Activated CD4-positive, alpha-beta memory T cell treated with anti-CD3 and anti-CD28 coated beads, Interleukin-2, amount 10 ng/mL, durations not matched to agents 7 days and 5 days (primary cell): ENCODE measurements around the gene DEPP1. TPM values are rescaled to one million over a fixed set of nuclear protein-coding genes. Genes with fewer than 3 reads are reported as not detected.
A peak's percentile ranks its signal among the peaks of the same experiment; 100 is the strongest.

ENCODE experiments used
- CTCF ChIA-PET: fragments of 350-600 bp; sonication (Branson Sonifier 250); formaldehyde crosslinking; loops from one replicate; lab custom pipeline; 2021; ENCODE audit warnings: antibody characterized with exemption, inconsistent platforms; lab: Charles Lee
- POLR2A ChIA-PET: fragments of 350-600 bp; sonication (Branson Sonifier 250); formaldehyde crosslinking; loops from one replicate; lab custom pipeline; 2021; ENCODE audit warnings: antibody characterized with exemption; lab: Charles Lee
- DNase-seq: peaks from one replicate; pipeline ENCODE4 v3.0.0-alpha.2; 2020
- H3K27ac Mint-ChIP-seq: one replicate; pipeline ENCODE4 v1.8.0; 2021; ENCODE audit warnings: mild to moderate bottlenecking, mixed read lengths
- H3K27me3 Mint-ChIP-seq: one replicate; pipeline ENCODE4 v1.8.0; 2021; ENCODE audit warnings: mixed read lengths
- H3K36me3 Mint-ChIP-seq: one replicate; pipeline ENCODE4 v1.8.0; 2021; ENCODE audit warnings: low read depth, mixed read lengths
- H3K4me1 Mint-ChIP-seq: one replicate; pipeline ENCODE4 v1.8.0; 2021; ENCODE audit warnings: mixed read lengths
- H3K4me3 Mint-ChIP-seq: one replicate; pipeline ENCODE4 v1.8.0; 2021; ENCODE audit warnings: mild to moderate bottlenecking, mixed read lengths
- H3K9me3 Mint-ChIP-seq: one replicate; pipeline ENCODE4 v1.8.0; 2021; ENCODE audit warnings: mixed read lengths
- total RNA-seq, 2 experiments: library from RNA; stranded (reverse); gene quantifications; one replicate each; pipeline ENCODE4 v1.2.3, GENCODE V29; 2021

Gene DEPP1
- total RNA-seq, 2 experiments from 2014 or later = 1.2 to 1.9 TPM

- ChIA-PET POLR2A (interaction anchor here (1.8 kb wide), 1 partner anchor 10 kb away, joined by 6 read pairs; no protein-coding TSS in a partner anchor), CTCF (no interaction called here)
- Mint-ChIP-seq H3K27me3 (peaks cover 6% of the 10 kb centered on the region), H3K9me3 (no peaks in the 10 kb centered on the region), H3K4me3 (no peak overlapping the region), H3K27ac (no peak overlapping the region), H3K4me1 (peaks cover 22% of the 10 kb centered on the region), H3K36me3 (no peaks in the 10 kb centered on the region)
- no peak for DNase-seq
These were observed 13.0 kb upstream of the DEPP1 start for GRCh38 chr10:44991571-44991970.

GRCh38 chr10:44990965-44991364 is 12.4 kb upstream of the DEPP1 start:
- POLR2A ChIA-PET = no interaction called here

GRCh38 chr10:44990302-44990655 is 11.7 kb upstream of the DEPP1 start:
- CTCF ChIA-PET = interaction anchor here (1.3 kb wide), 1 partner anchor 10 kb away, joined by 3 read pairs; no protein-coding TSS in a partner anchor
- Mint-ChIP-seq H3K36me3 (no peaks in the 10 kb centered on the region), H3K4me1 (peaks cover 11% of the 10 kb centered on the region), H3K9me3 (no peaks in the 10 kb centered on the region), H3K27me3 (peaks cover 6% of the 10 kb centered on the region), H3K27ac (no peak overlapping the region), H3K4me3 (no peak overlapping the region)
- peak; percentile 14 for DNase-seq
- POLR2A ChIA-PET = no interaction called here

More at GRCh38 chr10:44990965-44991364, 12.4 kb upstream of the DEPP1 start:
- Mint-ChIP-seq H3K27ac (no peak overlapping the region), H3K4me3 (no peak overlapping the region), H3K4me1 (peaks cover 18% of the 10 kb centered on the region), H3K9me3 (no peaks in the 10 kb centered on the region), H3K36me3 (no peaks in the 10 kb centered on the region), H3K27me3 (peaks cover 6% of the 10 kb centered on the region)
- CTCF ChIA-PET = interaction anchor here (1.3 kb wide), 1 partner anchor 11 kb away, joined by 3 read pairs; no protein-coding TSS in a partner anchor
- DNase-seq = peak; percentile 5

GRCh38 chr10:44989597-44990301 is 11.1 kb upstream of the DEPP1 start:
- Mint-ChIP-seq H3K4me1 (peaks cover 5% of the 10 kb centered on the region), H3K36me3 (no peaks in the 10 kb centered on the region), H3K27ac (no peak overlapping the region), H3K4me3 (no peak overlapping the region), H3K27me3 (peaks cover 6% of the 10 kb centered on the region), H3K9me3 (no peaks in the 10 kb centered on the region)
- no peak for DNase-seq
- POLR2A ChIA-PET = no interaction called here
- CTCF ChIA-PET = interaction anchor here (1.3 kb wide), 1 partner anchor 10 kb away, joined by 3 read pairs; no protein-coding TSS in a partner anchor

GRCh38 chr10:44988957-44989585 is 10.5 kb upstream of the DEPP1 start:
- H3K36me3 Mint-ChIP-seq = no peaks in the 10 kb centered on the region
- ChIA-PET POLR2A (no interaction called here), CTCF (no interaction called here)
- H3K4me3 Mint-ChIP-seq = no peak overlapping the region
- peaks cover 2% of the 10 kb centered on the region for H3K4me1 Mint-ChIP-seq
- H3K9me3 Mint-ChIP-seq = no peaks in the 10 kb centered on the region
- H3K27ac Mint-ChIP-seq = no peak overlapping the region
- no peak for DNase-seq
- peaks cover 6% of the 10 kb centered on the region for H3K27me3 Mint-ChIP-seq

GRCh38 chr10:44986670-44987069 is 8.1 kb upstream of the DEPP1 start:
- H3K4me1 Mint-ChIP-seq = peaks cover 2% of the 10 kb centered on the region
- H3K4me3 Mint-ChIP-seq = no peak overlapping the region
- H3K36me3 Mint-ChIP-seq = no peaks in the 10 kb centered on the region
- no peaks in the 10 kb centered on the region for H3K9me3 Mint-ChIP-seq
- POLR2A ChIA-PET = no interaction called here
- peaks cover 6% of the 10 kb centered on the region for H3K27me3 Mint-ChIP-seq
- no peak for DNase-seq
- CTCF ChIA-PET = interaction anchor here (0.7 kb wide), 1 partner anchor 11 kb away, joined by 4 read pairs; no protein-coding TSS in a partner anchor
- H3K27ac Mint-ChIP-seq = no peak overlapping the region

- Mint-ChIP-seq H3K27me3 (peaks cover 6% of the 10 kb centered on the region), H3K27ac (no peak overlapping the region), H3K4me1 (peaks cover 3% of the 10 kb centered on the region), H3K36me3 (no peaks in the 10 kb centered on the region), H3K9me3 (no peaks in the 10 kb centered on the region), H3K4me3 (no peak overlapping the region)
- CTCF ChIA-PET = no interaction called here
- DNase-seq = no peak
- POLR2A ChIA-PET = no interaction called here
These were observed 7.6 kb upstream of the DEPP1 start for GRCh38 chr10:44986179-44986578.

GRCh38 chr10:44985175-44985681 is 6.6 kb upstream of the DEPP1 start:
- H3K4me3 Mint-ChIP-seq = no peak overlapping the region
- H3K4me1 Mint-ChIP-seq = peaks cover 10% of the 10 kb centered on the region
- no peak for DNase-seq
- POLR2A ChIA-PET = no interaction called here
- no peaks in the 10 kb centered on the region for H3K36me3 Mint-ChIP-seq
- H3K27me3 Mint-ChIP-seq = peaks cover 6% of the 10 kb centered on the region
- H3K27ac Mint-ChIP-seq = no peak overlapping the region
- CTCF ChIA-PET = no interaction called here
- H3K9me3 Mint-ChIP-seq = no peaks in the 10 kb centered on the region

GRCh38 chr10:44984671-44985101 is 6.1 kb upstream of the DEPP1 start:
- DNase-seq = no peak
- CTCF ChIA-PET = no interaction called here
- POLR2A ChIA-PET = no interaction called here

GRCh38 chr10:44983895-44984278 is 5.3 kb upstream of the DEPP1 start:
- Mint-ChIP-seq H3K4me1 (peaks cover 10% of the 10 kb centered on the region), H3K36me3 (no peaks in the 10 kb centered on the region), H3K27me3 (peaks cover 6% of the 10 kb centered on the region), H3K9me3 (no peaks in the 10 kb centered on the region), H3K27ac (no peak overlapping the region), H3K4me3 (no peak overlapping the region)
- POLR2A ChIA-PET = no interaction called here
- DNase-seq = no peak
- CTCF ChIA-PET = no interaction called here

More at GRCh38 chr10:44984671-44985101, 6.1 kb upstream of the DEPP1 start:
- H3K27me3 Mint-ChIP-seq = peaks cover 6% of the 10 kb centered on the region
- H3K4me3 Mint-ChIP-seq = no peak overlapping the region
- no peak overlapping the region for H3K27ac Mint-ChIP-seq
- H3K4me1 Mint-ChIP-seq = peaks cover 10% of the 10 kb centered on the region
- no peaks in the 10 kb centered on the region for H3K36me3 Mint-ChIP-seq
- H3K9me3 Mint-ChIP-seq = no peaks in the 10 kb centered on the region

- POLR2A ChIA-PET = no interaction called here
- H3K4me3 Mint-ChIP-seq = no peak overlapping the region
- CTCF ChIA-PET = no interaction called here
- peaks cover 12% of the 10 kb centered on the region for H3K4me1 Mint-ChIP-seq
- no peak for DNase-seq
- no peaks in the 10 kb centered on the region for H3K9me3 Mint-ChIP-seq
- no peak overlapping the region for H3K27ac Mint-ChIP-seq
- no peaks in the 10 kb centered on the region for H3K36me3 Mint-ChIP-seq
- H3K27me3 Mint-ChIP-seq = peaks cover under 1% of the 10 kb centered on the region
These were observed 4.7 kb upstream of the DEPP1 start for GRCh38 chr10:44983066-44983894.

- Mint-ChIP-seq H3K4me3 (no peak overlapping the region), H3K27ac (no peak overlapping the region), H3K9me3 (no peaks in the 10 kb centered on the region), H3K36me3 (no peaks in the 10 kb centered on the region), H3K27me3 (no peaks in the 10 kb centered on the region), H3K4me1 (peaks cover 13% of the 10 kb centered on the region)
- DNase-seq = no peak
- POLR2A ChIA-PET = no interaction called here
- CTCF ChIA-PET = no interaction called here
These were observed 3.9 kb upstream of the DEPP1 start for GRCh38 chr10:44982496-44982895.

- Mint-ChIP-seq H3K36me3 (no peaks in the 10 kb centered on the region), H3K9me3 (no peaks in the 10 kb centered on the region), H3K27ac (no peak overlapping the region), H3K4me3 (no peak overlapping the region), H3K4me1 (peaks cover 13% of the 10 kb centered on the region), H3K27me3 (no peaks in the 10 kb centered on the region)
- POLR2A ChIA-PET = no interaction called here
- CTCF ChIA-PET = no interaction called here
- no peak for DNase-seq
These were observed 3.5 kb upstream of the DEPP1 start for GRCh38 chr10:44982114-44982460.
